ENCODE data around the gene SPRY2. TPM values are rescaled to one million over a fixed set of nuclear protein-coding genes. Genes with fewer than 3 reads are reported as not detected.

The SPRY2 gene, protein sequence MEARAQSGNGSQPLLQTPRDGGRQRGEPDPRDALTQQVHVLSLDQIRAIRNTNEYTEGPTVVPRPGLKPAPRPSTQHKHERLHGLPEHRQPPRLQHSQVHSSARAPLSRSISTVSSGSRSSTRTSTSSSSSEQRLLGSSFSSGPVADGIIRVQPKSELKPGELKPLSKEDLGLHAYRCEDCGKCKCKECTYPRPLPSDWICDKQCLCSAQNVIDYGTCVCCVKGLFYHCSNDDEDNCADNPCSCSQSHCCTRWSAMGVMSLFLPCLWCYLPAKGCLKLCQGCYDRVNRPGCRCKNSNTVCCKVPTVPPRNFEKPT
- total RNA-seq (2021; fragmentation: NEBNext Ultra II Directional; extraction: Animal tissue kit (Norgen Biotek cat#: 25700)) (36.6 and 37.7 TPM in 2 replicates), polyA plus RNA-seq (2011; rRNA removed) (36.2 and 37.9 TPM in 2 replicates), polyA minus RNA-seq (2011; rRNA and poly(A)+ RNA removed) (42.7 and 50.5 TPM in 2 replicates)
- 33.4 TPM for polyA plus RNA-seq (2011; cell fraction: cytosol; rRNA removed)
- 26.4 TPM for polyA plus RNA-seq (2011; cell fraction: nucleus; rRNA removed)
- polyA plus RNA-seq (2012, experiment 1 of 2), result 20.8 to 29.9 TPM (median 25.4 TPM) in 4 replicates
- polyA plus RNA-seq (2012, experiment 2 of 2), result 22.0 TPM
- polyA plus RNA-seq (2013, experiment 1 of 2), result 27.3 TPM
- polyA plus RNA-seq (2013, experiment 2 of 2), result 27.5 TPM
- 20.3 TPM for polyA minus RNA-seq (2011; cell fraction: cytosol; rRNA and poly(A)+ RNA removed)
- polyA minus RNA-seq (2011; cell fraction: nucleus; rRNA and poly(A)+ RNA removed), result 30.0 TPM
- long read RNA-seq, experiment 1, transcript SPRY2-202 (2 exons, 2,111 nt), result major isoform, 20 of 38 reads
- long read RNA-seq, experiment 1, partial matches to known transcripts, result 17 of 38 reads
- long read RNA-seq, experiment 1, other reads (novel, unspliced or antisense), result 1 of 38 reads
- long read RNA-seq, experiment 2, transcript SPRY2-202 (2 exons, 2,111 nt), result major isoform, 6 of 9 reads
- long read RNA-seq, experiment 2, partial matches to known transcripts, result 3 of 9 reads
- long read RNA-seq, experiment 2, other reads (novel, unspliced or antisense), result 0 of 9 reads

DNA sequence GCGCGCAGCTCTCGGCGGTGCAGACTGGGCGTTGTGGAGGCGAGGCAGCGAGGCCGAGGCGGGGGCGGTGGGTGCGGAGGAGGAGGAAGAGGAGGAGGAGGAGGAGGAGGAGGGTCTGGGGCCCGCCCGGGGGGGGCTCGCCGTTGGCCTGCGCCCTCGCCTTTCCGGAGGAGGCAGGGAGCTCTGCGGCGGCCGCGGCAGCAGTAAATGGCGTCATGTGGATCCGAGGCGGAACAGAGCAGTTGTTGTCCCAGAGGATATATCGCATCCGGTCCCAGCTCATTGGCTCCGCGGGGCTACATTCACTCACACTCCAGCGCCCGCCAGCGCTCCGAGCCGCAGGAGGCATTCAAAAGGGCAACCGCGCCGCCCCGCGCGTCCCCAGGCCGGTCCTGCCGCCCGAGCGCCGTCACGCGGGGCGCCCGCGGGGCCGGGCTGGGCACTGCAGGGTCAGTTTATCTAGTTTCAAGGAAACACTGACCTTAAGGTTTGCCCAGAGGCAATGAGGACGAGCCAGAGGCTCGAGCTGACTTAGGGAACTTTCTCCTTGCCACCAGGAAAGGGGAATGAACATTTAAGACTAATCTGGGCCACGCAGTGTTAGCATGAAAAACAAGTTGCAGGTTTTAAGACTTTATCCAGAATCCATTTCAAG is at the start of gene SPRY2:
TSS of gene SPRY2 (minus strand) at position 26 of the 655 bp plus-strand sequence. CDS start 3,421 bp downstream, outside the sequence.
- DNase-seq (ENCODE audit: low read depth in 1 of 2, low spot score in 2 of 2) (peak; percentile 85 to 89), FAIRE-seq (no peak)
- peaks cover 0 to 2% (median 0%) of the 10 kb centered on the region in 4 experiments; a peak in 1 of 7 replicates for H3K27me3 ChIP-seq (replicated peaks in 1 of 4; ENCODE audit: control insufficient read depth in 3 of 4, extremely low read depth in 1 of 4, insufficient read depth in 3 of 4, low read length in 3 of 4)
- H4K8ac ChIP-seq (ENCODE audit: extremely low read depth, insufficient read depth, low read length), result peak within 1 kb of the TSS; percentile 87
- H2BK20ac ChIP-seq (ENCODE audit: low read length), result no peak within 1 kb of the TSS
- peak within 1 kb of the TSS; percentile 46 for H3K4ac ChIP-seq (replicated peaks; ENCODE audit: insufficient read length, low read depth, low read length)
- peak within 1 kb of the TSS; percentile 8 for H4K5ac ChIP-seq (ENCODE audit: insufficient read length, low read depth, low read length)
- H2BK15ac ChIP-seq (ENCODE audit: low read length), result peak within 1 kb of the TSS; percentile 48; the same call in 1 of the 2 replicates
- H2BK12ac ChIP-seq (ENCODE audit: low read depth, low read length), result peak within 1 kb of the TSS; percentile 20; the same call in 1 of the 2 replicates
- peak within 1 kb of the TSS; percentile 81 to 92 (median 90) for H3K9ac ChIP-seq (replicated peaks in 1 of 4; ENCODE audit: extremely low read depth in 1 of 4, low read depth in 3 of 4, low read length in 3 of 4)
- no peaks in the 10 kb centered on the region for H3K9me3 ChIP-seq (ENCODE audit: insufficient read depth in 2 of 2, low read depth in 1 of 2, low read length in 1 of 2)
- peak within 1 kb of the TSS; percentile 83; the same call in 1 of the 2 replicates for H2AFZ ChIP-seq (ENCODE audit: low read length)
- peaks cover 23% of the 10 kb centered on the region in 2 experiments for H4K20me1 ChIP-seq (replicated peaks in 1 of 2; ENCODE audit: control insufficient read depth in 1 of 2, insufficient read depth in 2 of 2, low read length in 2 of 2)
- H3K4me3 ChIP-seq (ENCODE audit: extremely low read depth in 1 of 4, insufficient read depth in 2 of 4, low read depth in 3 of 4, low read length in 4 of 4), result peak within 1 kb of the TSS; percentile 73 to 100 (median 92)
- peak within 1 kb of the TSS; percentile 96 for H3K27ac ChIP-seq (ENCODE audit: low read depth, low read length)
- H3K79me1 ChIP-seq (ENCODE audit: low read depth, low read length), result 0 out of 2 replicates have a peak, but pooled peaks cover 4% of the 10 kb centered on the region
- peak within 1 kb of the TSS; percentile 70 to 91 for H3K4me2 ChIP-seq (ENCODE audit: insufficient read depth in 1 of 2, low read depth in 2 of 2, low read length in 2 of 2)
- peaks cover 10% of the 10 kb centered on the region for H3K23me2 ChIP-seq (ENCODE audit: low read depth, low read length)
- POLR2A ChIA-PET (ENCODE audit: partially characterized antibody), result interaction anchor here (0.6 to 3.7 kb wide), 17 partner anchors 12 to 1323 kb away, joined by 3 to 34 read pairs (median 3); no protein-coding TSS in a partner anchor
- H2BK120ac ChIP-seq (replicated peaks; ENCODE audit: low read depth, low read length), result peak within 1 kb of the TSS; percentile 45
- 0% methylated on average over 26 of the region's 54 CpGs; no CpG with 5 or more reads in 1 of the 2 experiments for WGBS, 2 experiments (ENCODE audit: extremely low coverage in 1 of 2, insufficient coverage in 1 of 2, insufficient read length in 1 of 2, insufficient replicate concordance in 2 of 2, low coverage in 1 of 2, low lambda C conversion rate in 2 of 2, missing lambda C conversion rate in 1 of 2)
- CTCF ChIA-PET (ENCODE audit: partially characterized antibody), result interaction anchor here (0.6 to 5.1 kb wide), 9 partner anchors 12 to 662 kb away, joined by 3 to 61 read pairs (median 7); no protein-coding TSS in a partner anchor
- peak within 1 kb of the TSS; percentile 71 for H3K14ac ChIP-seq (ENCODE audit: insufficient read length)
- H3K36me3 ChIP-seq (ENCODE audit: control insufficient read depth in 2 of 4, insufficient read depth in 4 of 4, low read length in 3 of 4), result peaks cover 3 to 13% (median 12%) of the 10 kb centered on the region in 4 experiments; a peak in 6 of 8 replicates
- H3K56ac ChIP-seq (replicated peaks; ENCODE audit: insufficient read length, low read depth, low read length), result peak within 1 kb of the TSS; percentile 77
- peak within 1 kb of the TSS; percentile 91 for H4K91ac ChIP-seq (replicated peaks; ENCODE audit: insufficient read length, low read length)
- peak within 1 kb of the TSS; percentile 85 for H2BK5ac ChIP-seq (ENCODE audit: low read depth, low read length)
- peaks cover 40 to 45% of the 10 kb centered on the region in 2 experiments for H3K79me2 ChIP-seq (ENCODE audit: control insufficient read depth in 1 of 2, insufficient read depth in 2 of 2, low read length in 2 of 2)
- peaks cover 0 to 20% (median 10%) of the 10 kb centered on the region in 4 experiments; a peak in 6 of 7 replicates for H3K4me1 ChIP-seq (replicated peaks in 1 of 4; ENCODE audit: control insufficient read depth in 3 of 4, insufficient read depth in 4 of 4, low read length in 3 of 4)
- peak within 1 kb of the TSS; percentile 92 for H3K18ac ChIP-seq (ENCODE audit: extremely low read depth, low read length)
- peak within 1 kb of the TSS; percentile 44; the same call in 1 of the 2 replicates for H2AK5ac ChIP-seq (ENCODE audit: low read depth, low read length)
- H3K23ac ChIP-seq (ENCODE audit: insufficient read length), result no peak within 1 kb of the TSS
- TF ChIP-seq CEBPB (IDR thresholded peaks at IDR 0.05; ENCODE audit: low read depth, low read length) (no peak), POLR2A (IDR thresholded peaks at IDR 0.05; ENCODE audit: control extremely low read depth in 1 of 2, low read depth in 2 of 2, low read length in 2 of 2) (peak; percentile 55 to 88), JUND (IDR thresholded peaks at IDR 0.05; ENCODE audit: low read length) (no peak), CTBP2 (IDR thresholded peaks at IDR 0.05; ENCODE audit: borderline replicate concordance, insufficient read depth, insufficient read length, low read length) (peak; percentile 78), SP2 (IDR thresholded peaks at IDR 0.05; ENCODE audit: low read length) (no peak), TEAD4 (IDR thresholded peaks at IDR 0.05; ENCODE audit: low read depth, low read length) (no peak)
- TF ChIP-seq, protein P1, sequence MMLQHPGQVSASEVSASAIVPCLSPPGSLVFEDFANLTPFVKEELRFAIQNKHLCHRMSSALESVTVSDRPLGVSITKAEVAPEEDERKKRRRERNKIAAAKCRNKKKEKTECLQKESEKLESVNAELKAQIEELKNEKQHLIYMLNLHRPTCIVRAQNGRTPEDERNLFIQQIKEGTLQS (IDR thresholded peaks at IDR 0.05; ENCODE audit: insufficient read depth, low read depth, low read length), result no peak

Measured in H1 (cell line).